Fibroblast of upper back skin (primary cell): ENCODE measurements around the gene PHF19.

Experiments
- DNase-seq: peaks from one replicate; pipeline ENCODE4 v3.0.0-alpha.2; 2013

Gene PHF19

GRCh38 chr9:120850315-120850714, 26.7 kb downstream of the PHF19 start:
- no peak for DNase-seq

GRCh38 chr9:120846906-120847305, 30.1 kb downstream of the PHF19 start:
- DNase-seq: no peak

DNA sequence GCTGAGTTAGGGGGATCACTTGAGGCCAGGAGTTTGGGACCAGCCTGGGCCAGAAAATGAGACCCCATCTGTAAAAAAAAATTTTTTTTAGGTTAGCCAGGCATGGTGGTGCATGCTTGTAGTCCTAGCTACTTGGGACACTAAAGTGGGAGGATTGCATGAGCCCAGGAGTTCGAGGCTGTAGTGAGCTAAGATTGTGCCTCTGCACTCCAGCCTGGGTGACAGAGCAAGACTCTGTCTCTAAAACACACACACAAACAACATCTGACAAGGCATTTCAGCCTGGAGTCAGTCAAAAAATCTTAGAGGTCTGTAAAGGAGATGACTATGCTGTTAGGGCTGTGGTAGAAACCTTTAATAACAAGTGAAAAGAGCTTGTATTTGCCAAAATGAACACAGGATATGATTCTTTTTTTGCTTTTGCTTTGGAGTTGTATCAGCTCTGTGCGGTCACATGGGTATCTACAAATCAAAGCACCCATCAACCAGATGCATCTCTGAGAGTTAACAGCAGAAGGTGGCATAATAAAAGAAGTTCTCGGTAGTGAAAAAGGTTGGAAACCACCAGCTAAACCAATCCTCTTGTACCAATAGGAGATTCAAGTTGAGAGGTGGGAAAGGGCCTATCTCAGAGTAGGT, 30.6 kb downstream of the PHF19 start:
- no peak for DNase-seq

GRCh38 chr9:120845255-120845654, 31.7 kb downstream of the PHF19 start:
- DNase-seq: peak; percentile 4

- peak; percentile 100 for DNase-seq
Observed at GRCh38 chr9:120842685-120843485, 34.1 kb downstream of the PHF19 start, which contains the start of gene PSMD5. TSS of gene PSMD5 (minus strand) at chr9:120842922. CDS start at chr9:120842909, 13 bp downstream.

GRCh38 chr9:120841930-120842684, 34.9 kb downstream of the PHF19 start:
- DNase-seq: peak; percentile 3

- DNase-seq: peak; percentile 55
Observed at GRCh38 chr9:120839146-120839545, 37.8 kb downstream of the PHF19 start.

- no peak for DNase-seq
Observed at GRCh38 chr9:120837921-120838320, 39.1 kb downstream of the PHF19 start.

DNA sequence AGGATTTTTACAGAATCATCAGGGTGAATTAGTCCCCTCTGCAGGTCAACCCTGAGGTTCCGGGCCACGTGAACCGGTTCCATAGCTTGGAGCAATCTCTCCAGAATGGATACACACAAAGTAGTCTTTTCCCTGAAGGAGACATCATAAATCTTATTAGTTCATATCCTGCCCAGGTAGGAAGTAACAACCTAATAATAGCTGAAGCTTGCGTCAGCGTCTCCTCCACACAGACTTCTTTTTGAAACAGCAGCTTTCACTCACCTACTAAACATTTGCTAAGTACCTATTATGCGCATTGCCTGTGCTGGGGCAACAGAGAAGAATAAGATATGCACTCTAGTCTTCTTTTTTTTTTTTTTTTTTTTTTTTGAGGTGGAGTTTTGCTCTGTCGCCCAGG, 43.7 kb downstream of the PHF19 start:
- no peak for DNase-seq

DNA sequence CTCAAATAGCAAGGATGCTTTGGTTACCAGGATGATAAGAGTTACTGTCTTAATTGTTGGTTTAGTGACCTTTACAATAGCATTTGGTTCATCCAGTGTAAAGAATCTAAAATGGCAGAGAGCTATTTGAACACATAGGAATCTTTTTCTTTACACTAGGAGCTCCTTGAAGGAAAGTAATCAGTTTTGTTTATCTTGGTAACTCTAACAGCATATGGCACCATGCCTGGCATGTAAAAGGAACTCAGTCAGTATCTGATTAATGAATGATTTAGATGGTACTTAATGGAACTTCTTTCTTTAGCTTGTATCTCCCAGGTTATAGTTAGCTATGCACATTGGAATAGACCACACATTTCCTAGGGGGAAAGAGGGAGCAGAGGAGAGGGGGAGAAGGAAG, 44.2 kb downstream of the PHF19 start:
- no peak for DNase-seq

DNA sequence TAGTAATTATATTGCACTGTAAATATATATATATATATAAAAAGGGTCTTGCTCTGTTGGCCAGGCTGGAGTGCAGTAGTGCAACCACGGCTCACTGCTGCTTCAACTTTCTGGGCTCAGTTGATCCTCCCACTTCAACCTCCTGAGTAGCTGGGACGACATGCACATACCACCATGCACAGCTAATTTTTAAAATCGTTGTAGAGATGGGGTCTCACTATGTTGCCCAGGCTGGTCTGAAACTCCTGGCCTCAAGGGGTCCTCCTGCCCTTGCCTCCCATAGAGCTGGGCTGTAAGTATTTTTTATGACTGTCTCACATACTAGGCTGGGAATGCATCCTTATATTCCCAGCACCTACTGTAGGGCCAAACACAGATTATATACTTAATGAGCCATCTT, 46.1 kb downstream of the PHF19 start:
- no peak for DNase-seq

- DNase-seq: peak; percentile 26
Observed at GRCh38 chr9:120830151-120830550, 46.8 kb downstream of the PHF19 start.

DNA sequence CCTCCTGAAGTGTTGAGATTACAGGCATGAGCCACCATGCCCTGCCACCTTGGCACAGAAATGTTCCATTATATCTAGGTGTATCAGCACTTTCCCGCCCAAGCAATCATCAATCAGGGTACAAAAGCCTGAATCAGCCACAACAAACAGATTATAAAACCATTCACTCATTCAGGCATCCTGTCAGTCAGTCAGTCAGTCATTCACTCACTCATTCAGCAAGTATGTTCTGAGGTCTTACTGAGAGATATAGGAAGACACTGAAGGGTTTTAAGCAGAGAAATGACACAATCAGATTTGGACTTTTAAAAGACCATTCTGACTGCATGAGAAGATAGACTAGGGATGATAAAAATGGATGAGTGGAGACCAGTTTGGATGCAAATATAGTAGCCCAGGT, 47.3 kb downstream of the PHF19 start:
- no peak for DNase-seq

DNA sequence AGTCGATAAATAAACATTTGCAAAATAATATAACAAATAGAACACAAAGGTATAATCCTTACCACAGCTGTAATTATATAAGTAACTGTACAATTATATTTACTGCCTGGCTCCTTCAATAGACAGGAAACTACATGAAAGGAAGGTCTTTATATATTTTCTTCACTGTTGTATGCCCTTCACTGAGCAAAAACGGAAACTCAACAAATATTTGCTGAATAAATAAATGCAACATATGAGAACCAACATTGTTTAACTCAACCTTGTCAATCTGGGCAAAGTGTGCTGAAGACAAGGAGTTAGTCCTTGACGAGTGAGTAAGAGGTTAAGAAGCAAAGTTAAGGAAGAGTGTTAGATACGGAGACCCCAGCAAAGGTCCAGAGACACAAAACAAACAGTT, 56.9 kb downstream of the PHF19 start:
- no peak for DNase-seq

GRCh38 chr9:120818595-120818994, 58.4 kb downstream of the PHF19 start:
- no peak for DNase-seq

DNA sequence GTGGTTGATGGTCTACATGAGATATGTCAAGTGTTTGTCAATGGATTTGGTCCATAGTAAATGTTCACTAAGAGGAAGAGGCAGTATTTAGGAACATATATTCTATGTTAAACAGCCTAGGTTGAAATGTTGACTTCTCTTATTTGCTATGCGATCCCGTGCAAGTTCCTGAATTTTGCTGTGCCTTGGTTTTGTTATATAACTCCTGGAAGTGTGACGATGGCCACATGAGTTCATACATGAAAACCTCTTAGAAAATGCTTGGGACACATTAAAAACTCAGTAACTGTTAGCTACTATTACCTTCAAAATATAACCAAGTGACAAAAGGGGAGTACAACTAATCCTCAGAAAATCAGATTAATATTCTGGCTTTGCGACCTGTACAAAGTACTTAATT, 61.9 kb downstream of the PHF19 start:
- no peak for DNase-seq

DNA sequence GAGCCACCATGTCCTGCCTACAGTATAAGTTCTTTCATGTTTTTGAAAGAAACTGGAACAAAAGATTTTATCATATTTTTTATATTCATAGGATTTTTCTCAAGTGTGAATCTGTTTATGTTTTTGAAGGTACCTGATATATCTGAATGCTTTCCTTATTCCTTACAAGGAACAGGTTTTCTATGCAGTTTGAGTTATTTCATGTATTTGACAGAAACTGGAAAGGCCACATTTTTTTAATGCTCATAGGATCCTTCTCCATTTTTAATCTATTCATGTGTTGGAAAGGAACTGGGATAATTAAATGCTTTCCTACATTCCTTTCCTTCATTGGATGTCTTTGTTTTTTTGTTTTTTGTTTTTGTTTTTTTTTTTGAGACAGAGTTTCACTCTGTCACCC, 68.1 kb downstream of the PHF19 start:
- DNase-seq: no peak

DNA sequence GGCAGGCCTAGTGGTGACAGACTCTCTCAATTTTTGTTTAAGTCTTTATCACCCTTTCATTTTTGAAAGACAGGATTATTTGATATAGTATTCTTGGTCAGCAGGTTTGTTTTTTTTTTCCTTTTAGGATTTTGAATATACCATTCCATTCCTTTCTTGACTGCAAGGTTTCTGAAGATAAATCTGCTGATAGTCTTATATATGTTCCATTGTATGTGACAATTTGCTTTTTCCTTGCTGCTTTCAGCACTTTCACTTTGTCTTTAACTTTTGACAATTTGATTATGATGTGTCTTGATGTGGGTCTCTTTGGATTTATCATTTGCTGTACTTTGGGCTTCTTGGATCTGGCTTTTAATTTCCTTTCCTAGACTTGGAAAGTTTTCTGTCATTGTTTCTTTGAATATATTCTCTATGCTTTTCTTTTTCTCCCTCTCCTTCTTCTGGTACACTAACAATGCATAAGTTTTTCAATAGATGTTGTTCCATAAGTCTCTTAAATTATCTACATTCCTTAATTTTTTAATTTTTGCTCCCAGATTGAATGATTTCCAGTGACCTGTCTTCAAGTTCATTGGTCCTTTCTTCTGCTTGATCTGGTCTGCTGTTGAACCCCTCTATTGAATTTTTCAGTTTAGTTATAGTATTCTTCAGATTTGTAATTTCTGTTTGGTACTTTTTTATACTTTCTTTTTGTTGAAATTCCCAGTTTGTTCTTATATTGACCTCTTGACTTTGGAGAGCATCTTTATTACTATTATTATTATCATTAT, 69.2 kb downstream of the PHF19 start:
- DNase-seq: no peak
